Heart left ventricle (tissue), 13 donors: ENCODE data around the gene PRKAG2.

ENCODE experiments used
- CTCF ChIP-seq, 12 donors: fragments of 200-600 bp; sonication (generic) in 4 of 12; IDR thresholded peaks; one replicate each; pipeline versions ENCODE4 v1.5.0 to v1.8.0; 2018 to 2022; ENCODE audit warnings: antibody characterized with exemption in 12 of 12, mild to moderate bottlenecking in 5 of 12
- POLR2A ChIP-seq, 2 donors: fragments of 450-650 bp; IDR thresholded peaks; one replicate each; pipeline ENCODE4 v1.6.1; 2017; ENCODE audit warnings: antibody characterized with exemption in 2 of 2, mild to moderate bottlenecking in 2 of 2, moderate library complexity in 2 of 2
- donor health status: ischemic (EF 13 %, LVEDD 7.1; RV severe dilation, severe dysfunction).
- donor health status: DM: no; HTN: yes; CAD: no.
- donor health status: DM: no; HTN: no; CAD: no.
- donor health status: ischemic (EF 25% LVEDD 6.9; RV normal size, moderate dysfunction).
- donor health status: ischemic (EF 25% LVEDD 5.7; RV mildly dilated, moderate dysfunction).
- donor health status: ischemic (EF 35%, LVEDD 5.7; RV mildly dilated, moderate dysfunction).
- donor health status: nonischemic (EF 11% LVEDD 7.7; RV severe dilation, severe dysfunction).
- donor health status: DM: yes; HTN: yes; CAD: no.
- donor health status: PGD.
- donor health status: ischemic (EF 29% LVEDD 5.4; RV normal size, mild dysfunction).
- donor health status: nonischemic (EF 23%, LVEDD 6.1; RV moderate dilation, normal function).

- TF ChIP-seq POLR2A (IDR thresholded peaks at IDR 0.05) = no peak
- TF ChIP-seq CTCF (IDR thresholded peaks at IDR 0.05) = no peak
Measured at GRCh38 chr7:151615784-151616183, 261.1 kb downstream of the PRKAG2 start.
